Stimulated activated naive CD8-positive, alpha-beta T cell treated with anti-CD3 and anti-CD28 coated beads, Interleukin-15, Interleukin-2, amounts not matched to agents 100 ng/mL and 50 ng/mL, for 24 hours (primary cell): Measurements from ENCODE around the gene ECHS1.
A peak's percentile ranks its signal among the peaks of the same experiment; 100 is the strongest.

Experiments used
- H3K27ac Mint-ChIP-seq: one replicate; pipeline ENCODE4 v1.8.0; 2021; ENCODE audit warnings: mild to moderate bottlenecking, mixed read lengths
- H3K27me3 Mint-ChIP-seq: one replicate; pipeline ENCODE4 v1.8.0; 2021; ENCODE audit warnings: mixed read lengths
- H3K36me3 Mint-ChIP-seq: one replicate; pipeline ENCODE4 v1.8.0; 2021; ENCODE audit warnings: low read depth, mixed read lengths
- H3K4me1 Mint-ChIP-seq: one replicate; pipeline ENCODE4 v1.8.0; 2021; ENCODE audit warnings: low read depth, mixed read lengths
- H3K4me3 Mint-ChIP-seq: one replicate; pipeline ENCODE4 v1.8.0; 2021; ENCODE audit warnings: mild to moderate bottlenecking, mixed read lengths
- H3K9me3 Mint-ChIP-seq: one replicate; pipeline ENCODE4 v1.8.0; 2021; ENCODE audit warnings: mixed read lengths

ECHS1 gene

DNA sequence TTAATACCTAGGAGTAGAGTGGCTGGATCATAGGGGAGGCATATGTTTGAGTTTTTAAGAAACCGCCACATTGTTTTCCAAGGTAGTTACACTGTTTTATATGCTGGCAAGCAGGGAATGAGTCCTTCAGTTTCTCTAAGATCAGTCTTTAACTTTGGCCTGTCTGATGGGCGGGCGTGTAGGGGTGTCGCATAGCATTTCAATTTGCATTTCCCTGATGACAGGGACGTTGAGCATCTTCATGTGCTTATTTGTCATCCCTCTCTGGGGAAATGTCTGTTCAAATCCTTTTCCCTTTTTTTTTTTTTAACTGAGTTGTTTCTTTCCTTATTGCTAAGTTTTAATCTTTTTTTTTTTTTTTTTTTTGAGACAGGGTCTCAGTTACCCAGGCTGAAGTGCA lies 30.6 kb upstream of the ECHS1 start:
- H3K36me3 Mint-ChIP-seq = peaks cover 77% of the 10 kb centered on the region
- H3K27me3 Mint-ChIP-seq = no peaks in the 10 kb centered on the region
- no peak overlapping the region for H3K27ac Mint-ChIP-seq
- H3K4me1 Mint-ChIP-seq = peaks cover 57% of the 10 kb centered on the region
- H3K4me3 Mint-ChIP-seq = no peak overlapping the region
- no peaks in the 10 kb centered on the region for H3K9me3 Mint-ChIP-seq

DNA sequence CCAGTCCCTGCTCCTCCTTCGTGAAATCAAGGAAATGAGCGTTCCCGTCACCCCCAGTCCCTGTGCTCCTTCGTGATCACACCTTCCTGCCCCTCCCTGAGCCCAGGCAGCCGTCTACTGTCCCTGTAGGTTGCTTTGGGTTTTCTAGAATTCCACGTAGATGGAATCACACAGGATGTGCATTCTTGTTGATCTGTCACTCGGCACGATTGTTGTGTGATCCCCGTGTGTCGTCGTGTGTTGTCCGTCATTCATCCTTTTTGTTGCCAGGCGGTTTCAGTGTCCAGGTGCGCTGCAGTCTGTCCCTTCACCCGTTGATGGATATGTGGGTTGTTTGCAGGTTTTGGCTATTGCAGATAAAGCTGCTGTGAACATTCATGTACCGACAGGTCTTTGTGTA lies 30.2 kb upstream of the ECHS1 start:
- no peak overlapping the region for H3K27ac Mint-ChIP-seq
- H3K4me3 Mint-ChIP-seq = no peak overlapping the region
- H3K36me3 Mint-ChIP-seq = peaks cover 77% of the 10 kb centered on the region

DNA sequence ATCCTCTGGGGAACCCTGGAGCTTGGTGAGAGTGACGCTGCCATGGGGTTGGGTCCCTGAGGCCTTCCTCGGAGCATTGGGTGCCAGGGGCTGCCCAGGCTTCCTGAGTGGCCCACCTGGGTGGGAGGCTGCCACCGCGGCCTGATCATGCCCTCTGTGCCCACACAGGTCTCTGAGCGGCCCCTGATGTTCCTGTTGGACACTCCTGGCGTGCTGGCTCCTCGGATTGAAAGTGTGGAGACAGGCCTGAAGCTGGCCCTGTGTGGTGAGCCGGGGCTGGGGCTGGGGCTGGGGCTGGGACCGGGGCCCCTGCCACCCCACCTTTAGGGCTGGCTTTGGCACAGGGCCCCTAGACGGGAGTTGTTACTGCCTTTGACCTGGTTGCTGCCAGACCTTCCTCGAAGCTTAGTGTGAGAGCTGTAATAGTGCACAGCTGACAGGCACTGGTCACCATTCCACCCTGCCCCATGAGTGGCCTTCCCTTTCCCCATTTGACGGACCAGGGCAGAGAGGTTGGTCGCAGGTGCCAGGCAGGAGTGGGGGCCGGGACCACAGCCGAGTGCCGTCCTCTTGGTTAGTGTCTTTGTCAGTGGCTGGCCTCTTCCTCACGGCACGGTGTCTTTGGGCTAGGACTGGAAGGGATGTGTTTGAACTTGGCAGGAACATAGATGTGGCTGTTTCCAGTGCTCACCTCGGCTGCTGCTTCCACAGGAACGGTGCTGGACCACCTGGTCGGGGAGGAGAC lies 29.0 kb upstream of the ECHS1 start:
- Mint-ChIP-seq H3K4me1 (peaks cover 49% of the 10 kb centered on the region), H3K27ac (no peak overlapping the region), H3K36me3 (peaks cover 78% of the 10 kb centered on the region), H3K9me3 (no peaks in the 10 kb centered on the region), H3K4me3 (no peak overlapping the region), H3K27me3 (no peaks in the 10 kb centered on the region)

More for the DNA sequence above, 30.2 kb upstream of the ECHS1 start:
- Mint-ChIP-seq H3K4me1 (peaks cover 55% of the 10 kb centered on the region), H3K27me3 (no peaks in the 10 kb centered on the region), H3K9me3 (no peaks in the 10 kb centered on the region)

DNA sequence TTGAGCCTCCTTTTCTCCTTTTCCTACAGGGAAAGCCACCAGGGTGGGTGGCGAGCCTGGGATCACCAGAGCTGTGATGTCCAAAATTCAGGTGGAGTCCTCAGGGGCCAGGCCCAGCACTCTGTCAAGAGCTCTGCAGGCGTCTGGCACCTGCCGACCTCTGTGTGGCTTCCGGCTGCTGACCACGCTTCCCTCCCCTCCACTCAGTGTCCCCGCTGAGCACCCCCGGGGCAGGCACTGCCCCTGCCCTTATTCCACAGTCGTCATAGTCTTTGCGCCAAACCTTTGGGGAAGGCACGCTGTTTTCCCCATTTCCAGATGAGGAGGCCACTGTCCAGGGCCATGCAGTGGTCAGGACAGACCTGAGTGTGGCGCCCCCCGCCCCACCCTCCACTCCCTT lies 28.3 kb upstream of the ECHS1 start:
- Mint-ChIP-seq H3K36me3 (peaks cover 78% of the 10 kb centered on the region), H3K9me3 (no peaks in the 10 kb centered on the region), H3K4me1 (peaks cover 47% of the 10 kb centered on the region), H3K4me3 (no peak overlapping the region), H3K27ac (peak overlapping the region; percentile 50), H3K27me3 (no peaks in the 10 kb centered on the region)

DNA sequence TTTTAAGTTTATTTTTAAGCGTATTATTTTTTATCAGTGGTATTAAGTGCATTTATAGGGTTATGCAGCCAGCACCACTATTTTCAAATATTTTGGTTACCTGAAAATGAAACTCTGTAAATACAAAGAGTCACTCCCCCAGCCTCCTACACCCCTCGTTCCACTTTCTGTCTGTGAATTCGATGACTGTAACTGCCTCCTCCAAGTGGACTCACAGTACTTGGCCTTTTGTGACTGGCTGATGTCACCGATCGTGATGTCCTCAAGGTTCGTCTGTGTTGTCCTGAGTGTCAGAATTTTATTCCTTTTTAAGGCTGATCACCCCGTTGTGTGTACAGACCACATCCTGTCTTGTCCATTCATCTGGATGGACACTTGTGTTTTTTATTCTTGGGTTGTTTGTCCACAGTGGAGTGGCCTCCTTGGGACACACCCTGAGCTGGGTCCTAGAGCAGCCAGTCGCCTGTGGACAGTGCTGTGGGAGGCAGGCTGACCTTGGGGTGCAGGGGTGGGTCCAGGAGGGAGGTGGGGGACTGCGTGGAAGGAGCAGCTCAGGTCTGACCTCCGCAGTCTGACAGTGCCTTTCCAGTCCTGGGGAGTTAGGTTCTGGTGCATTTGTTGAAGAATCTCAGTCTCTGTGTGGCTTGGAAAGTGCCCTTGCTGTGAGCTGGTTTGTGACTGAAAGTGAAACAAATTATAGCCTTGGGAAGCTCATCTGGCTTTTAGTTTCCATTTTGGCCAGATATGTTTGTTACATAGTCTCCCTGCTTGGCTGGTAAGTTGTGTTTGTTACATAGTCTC lies 27.7 kb upstream of the ECHS1 start:
- H3K27ac Mint-ChIP-seq = peak overlapping the region; percentile 50
- no peak overlapping the region for H3K4me3 Mint-ChIP-seq
- H3K4me1 Mint-ChIP-seq = peaks cover 42% of the 10 kb centered on the region

DNA sequence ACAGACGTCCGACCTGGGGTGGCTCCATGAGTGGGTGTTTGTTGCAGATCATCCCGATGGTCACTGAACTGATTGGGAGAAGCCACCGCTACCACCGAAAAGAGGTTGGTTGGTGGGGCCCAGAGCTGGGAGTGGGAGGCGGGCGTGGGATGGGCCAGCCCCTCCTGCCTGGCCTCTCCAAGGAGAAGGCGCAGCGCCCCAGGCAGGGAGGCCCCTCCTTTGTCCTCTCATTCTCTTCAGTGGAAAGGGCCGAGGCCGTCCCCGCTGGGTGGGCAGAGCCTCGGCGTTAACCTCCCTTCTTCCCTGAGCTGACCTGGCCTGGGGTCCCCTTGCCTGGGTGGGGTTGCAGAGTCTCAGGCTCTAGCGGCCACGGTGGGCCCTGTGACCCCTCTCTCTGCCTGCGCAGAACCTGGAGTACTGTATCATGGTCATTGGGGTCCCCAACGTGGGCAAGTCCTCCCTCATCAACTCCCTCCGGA lies 26.0 kb upstream of the ECHS1 start:
- no peaks in the 10 kb centered on the region for H3K9me3 Mint-ChIP-seq
- H3K4me1 Mint-ChIP-seq = peaks cover 42% of the 10 kb centered on the region

More for the DNA sequence above, 27.7 kb upstream of the ECHS1 start:
- Mint-ChIP-seq H3K27me3 (no peaks in the 10 kb centered on the region), H3K36me3 (peaks cover 78% of the 10 kb centered on the region), H3K9me3 (no peaks in the 10 kb centered on the region)

DNA sequence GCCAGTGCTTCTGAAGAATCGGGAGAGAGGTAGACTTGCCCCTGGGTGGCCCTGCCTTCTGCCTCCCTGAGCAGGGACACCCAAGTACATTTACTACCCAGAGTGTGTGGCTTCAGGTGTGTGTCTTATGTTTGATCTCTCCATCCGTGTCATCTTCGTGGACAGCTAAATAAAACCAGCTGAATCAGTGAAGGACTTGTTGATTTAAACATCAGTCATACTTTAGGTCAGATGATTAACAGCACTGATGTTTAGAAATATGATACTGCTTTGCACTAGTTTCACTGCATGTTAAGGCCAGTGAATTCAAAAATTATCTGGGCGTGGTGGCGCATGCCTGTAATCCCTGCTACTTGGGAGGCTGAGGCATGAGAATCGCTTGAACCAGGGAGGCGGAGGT lies 24.8 kb upstream of the ECHS1 start:
- Mint-ChIP-seq H3K27ac (peak overlapping the region; percentile 36), H3K36me3 (peaks cover 63% of the 10 kb centered on the region), H3K27me3 (no peaks in the 10 kb centered on the region), H3K4me1 (peaks cover 50% of the 10 kb centered on the region), H3K9me3 (no peaks in the 10 kb centered on the region), H3K4me3 (no peak overlapping the region)

More for the DNA sequence above, 26.0 kb upstream of the ECHS1 start:
- H3K27ac Mint-ChIP-seq = no peak overlapping the region
- H3K4me3 Mint-ChIP-seq = no peak overlapping the region
- peaks cover 71% of the 10 kb centered on the region for H3K36me3 Mint-ChIP-seq
- no peaks in the 10 kb centered on the region for H3K27me3 Mint-ChIP-seq

DNA sequence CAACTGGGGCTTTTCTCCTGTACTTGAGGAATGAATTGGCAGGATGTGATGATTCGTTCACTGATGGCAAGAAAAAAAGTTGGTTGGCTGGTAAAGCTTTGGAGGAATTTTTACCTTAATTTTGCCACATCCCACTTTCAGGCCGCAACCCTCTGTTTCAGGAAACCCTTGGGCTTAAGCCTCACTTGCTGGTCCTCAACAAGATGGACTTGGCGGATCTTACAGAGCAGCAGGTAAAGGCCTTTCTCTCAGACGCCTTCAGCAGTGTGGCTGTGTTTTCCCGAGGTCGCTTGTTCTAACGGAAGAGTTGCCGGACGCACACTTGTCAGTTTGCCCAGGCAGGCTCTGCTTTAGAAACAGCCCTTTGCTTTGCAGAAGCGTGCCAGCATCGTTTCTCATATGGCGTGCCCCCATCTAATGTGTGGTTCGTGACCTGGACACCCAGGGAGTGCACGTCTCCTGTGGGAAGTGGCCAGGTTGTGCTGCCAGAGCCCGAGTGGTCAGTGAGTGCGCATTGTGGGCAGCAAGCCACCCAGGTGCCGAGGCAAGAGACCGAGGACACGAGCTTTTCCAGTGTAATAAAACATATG lies 23.0 kb upstream of the ECHS1 start:
- no peak overlapping the region for H3K27ac Mint-ChIP-seq
- H3K27me3 Mint-ChIP-seq = no peaks in the 10 kb centered on the region
- no peaks in the 10 kb centered on the region for H3K9me3 Mint-ChIP-seq
- peaks cover 53% of the 10 kb centered on the region for H3K36me3 Mint-ChIP-seq
- H3K4me3 Mint-ChIP-seq = peak overlapping the region; percentile 96
- H3K4me1 Mint-ChIP-seq = peaks cover 61% of the 10 kb centered on the region

DNA sequence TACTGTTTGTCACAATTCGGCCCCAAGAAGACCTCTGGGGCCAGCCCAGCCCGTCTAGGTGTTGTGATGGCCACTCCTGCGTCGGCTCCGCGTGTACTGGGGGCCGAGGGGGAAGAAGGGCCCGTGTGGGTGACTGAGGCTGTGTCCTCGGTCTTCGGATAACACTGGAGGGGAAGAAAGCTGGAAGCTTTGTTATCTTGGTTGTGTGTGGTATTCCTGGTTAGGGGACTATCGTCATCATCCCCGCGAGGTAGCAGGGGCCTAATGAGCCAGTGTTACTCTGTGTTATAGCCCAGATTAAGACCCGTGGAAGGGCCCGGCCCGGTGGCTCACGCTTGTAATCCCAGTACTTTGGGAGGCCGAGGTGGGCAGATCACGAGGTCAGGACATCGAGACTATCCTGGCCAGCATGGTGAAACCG lies 21.7 kb upstream of the ECHS1 start:
- peak overlapping the region; percentile 97 for H3K27ac Mint-ChIP-seq

DNA sequence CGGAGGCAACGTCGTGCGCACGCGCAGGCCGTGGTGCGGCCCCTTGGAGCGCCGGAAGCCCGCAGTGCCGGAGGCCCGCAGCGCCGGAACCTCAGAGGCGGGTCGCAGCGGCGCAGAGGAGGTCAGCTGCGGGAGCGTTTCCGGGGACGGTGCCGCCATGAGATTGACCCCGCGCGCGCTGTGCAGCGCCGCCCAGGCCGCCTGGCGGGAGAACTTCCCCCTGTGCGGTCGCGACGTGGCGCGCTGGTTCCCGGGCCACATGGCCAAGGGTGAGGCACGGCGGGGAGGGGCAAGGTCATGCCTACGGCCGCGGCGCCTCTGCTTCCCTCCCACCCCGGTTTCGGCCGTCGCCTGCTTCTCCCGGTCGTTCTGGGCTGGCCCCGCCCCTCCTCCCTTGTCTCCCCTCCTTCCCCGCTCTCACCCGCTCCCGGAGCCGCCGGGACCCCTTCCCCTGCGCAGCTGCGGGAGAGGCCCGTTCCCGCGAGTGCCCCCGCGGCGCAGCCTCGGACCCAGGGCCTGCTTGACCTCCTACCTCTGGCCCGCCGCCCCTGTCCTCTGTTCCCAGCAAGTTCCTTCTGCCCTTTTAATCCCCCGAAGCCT lies 21.0 kb upstream of the ECHS1 start, which contains the start of gene MTG1:
Gene MTG1, plus strand, starts transcription at position 94 of the 600 bp plus-strand sequence. Its CDS starts 64 bp downstream, at position 158.
- peak within 1 kb of the TSS; percentile 96 for H3K4me3 Mint-ChIP-seq
- no peaks in the 10 kb centered on the region for H3K27me3 Mint-ChIP-seq
- H3K27ac Mint-ChIP-seq = peak within 1 kb of the TSS; percentile 97
- no peaks in the 10 kb centered on the region for H3K9me3 Mint-ChIP-seq
- H3K4me1 Mint-ChIP-seq = peaks cover 63% of the 10 kb centered on the region
- peaks cover 38% of the 10 kb centered on the region for H3K36me3 Mint-ChIP-seq

More for the DNA sequence above, 21.7 kb upstream of the ECHS1 start:
- Mint-ChIP-seq H3K4me1 (peaks cover 62% of the 10 kb centered on the region), H3K36me3 (peaks cover 43% of the 10 kb centered on the region), H3K27me3 (no peaks in the 10 kb centered on the region), H3K4me3 (peak overlapping the region; percentile 96), H3K9me3 (no peaks in the 10 kb centered on the region)

DNA sequence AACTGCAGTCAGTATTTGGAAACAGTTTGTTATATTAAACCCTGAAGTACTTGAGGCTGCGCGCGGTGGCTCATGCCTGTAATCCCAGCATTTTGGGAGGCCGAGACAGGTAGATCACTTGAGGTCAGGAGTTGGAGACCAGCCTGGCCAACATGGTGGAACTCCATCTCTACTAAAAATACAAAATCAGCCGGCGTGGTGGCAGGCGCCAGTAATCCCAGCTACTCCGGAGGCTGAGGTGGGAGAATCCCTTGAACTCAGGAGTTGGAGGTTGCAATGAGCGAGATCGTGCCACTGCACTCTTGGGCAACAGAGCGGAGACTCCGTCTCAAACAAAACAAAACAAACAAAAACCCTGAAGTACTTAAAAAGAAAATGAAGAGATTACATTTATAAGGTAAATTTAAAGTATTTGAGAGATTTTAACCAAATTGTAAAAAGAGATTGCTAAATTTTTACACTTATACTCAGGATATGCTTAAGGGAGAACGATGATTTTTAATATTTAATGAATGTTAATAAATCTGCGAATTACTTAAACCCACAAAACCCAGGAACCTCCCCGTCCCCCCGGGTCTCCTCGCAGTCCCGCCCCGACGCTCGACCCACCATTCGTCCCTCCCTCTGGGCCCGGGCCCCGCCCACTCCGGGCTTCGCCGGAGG lies 20.4 kb upstream of the ECHS1 start:
- Mint-ChIP-seq H3K27ac (peak overlapping the region; percentile 55), H3K27me3 (no peaks in the 10 kb centered on the region), H3K9me3 (no peaks in the 10 kb centered on the region), H3K36me3 (peaks cover 33% of the 10 kb centered on the region), H3K4me1 (peaks cover 69% of the 10 kb centered on the region), H3K4me3 (peak overlapping the region; percentile 96)

DNA sequence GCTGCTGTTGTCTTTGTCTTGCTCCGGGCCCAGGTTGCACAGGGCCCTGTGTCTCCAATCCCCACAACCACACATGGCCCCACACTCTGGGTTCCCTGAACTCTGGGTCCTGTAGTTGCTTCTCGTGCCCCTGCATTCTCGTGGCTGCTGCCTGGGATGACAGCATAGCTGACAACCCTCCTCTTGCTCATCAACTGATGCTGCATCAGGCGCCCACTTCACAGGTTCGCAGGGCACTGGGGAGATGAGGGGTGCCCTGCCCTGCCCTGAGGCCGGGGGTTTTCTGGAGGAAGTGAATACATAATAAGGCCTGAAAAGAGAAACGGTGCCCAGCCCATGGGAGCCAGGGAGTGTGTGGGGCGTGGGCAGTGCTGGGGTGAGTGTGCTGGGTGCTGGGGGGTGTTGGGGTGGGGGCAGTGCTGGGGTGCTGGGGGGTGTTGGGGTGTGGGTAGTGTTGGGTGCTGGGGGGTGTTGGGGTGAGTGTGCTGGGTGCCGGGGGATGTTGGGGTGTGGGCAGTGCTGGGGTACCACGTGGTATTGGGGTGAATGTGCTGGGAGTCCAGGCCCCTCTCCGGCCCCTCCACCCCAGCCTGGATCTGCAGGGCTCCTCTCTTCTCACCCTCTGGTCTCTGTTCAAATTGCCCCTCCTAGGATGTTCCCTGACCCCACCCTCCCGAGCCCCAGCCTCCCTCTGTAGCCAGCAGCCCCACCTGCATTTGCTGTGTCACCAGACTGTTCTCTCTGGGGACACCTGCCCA lies 18.8 kb upstream of the ECHS1 start:
- no peaks in the 10 kb centered on the region for H3K9me3 Mint-ChIP-seq
- peak overlapping the region; percentile 54 for H3K4me3 Mint-ChIP-seq
- H3K4me1 Mint-ChIP-seq = peaks cover 74% of the 10 kb centered on the region
- peak overlapping the region; percentile 87 for H3K27ac Mint-ChIP-seq
- H3K36me3 Mint-ChIP-seq = peaks cover 18% of the 10 kb centered on the region
- no peaks in the 10 kb centered on the region for H3K27me3 Mint-ChIP-seq

DNA sequence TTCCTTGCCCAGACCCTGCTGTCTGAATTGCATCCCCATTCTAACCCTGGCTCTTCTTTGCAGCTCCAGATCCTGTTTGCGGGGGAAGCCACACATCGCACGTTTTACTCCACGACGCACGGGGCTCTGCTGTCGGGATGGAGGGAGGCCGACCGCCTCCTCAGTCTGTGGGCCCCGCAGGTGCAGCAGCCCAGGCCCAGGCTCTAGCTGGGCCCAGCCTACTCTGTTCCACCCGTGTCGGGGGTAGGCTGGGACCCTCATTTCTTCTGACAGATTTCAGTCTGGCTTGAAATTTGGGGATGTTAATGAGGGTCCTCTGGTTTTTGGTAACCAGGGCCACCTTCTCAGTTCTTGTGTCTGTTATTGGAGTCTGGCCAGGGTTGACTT lies 18.1 kb upstream of the ECHS1 start:
- H3K27ac Mint-ChIP-seq = peak overlapping the region; percentile 87

More for the DNA sequence above, 18.1 kb upstream of the ECHS1 start:
- Mint-ChIP-seq H3K36me3 (peaks cover 11% of the 10 kb centered on the region), H3K4me3 (peak overlapping the region; percentile 54), H3K9me3 (no peaks in the 10 kb centered on the region), H3K4me1 (peaks cover 72% of the 10 kb centered on the region), H3K27me3 (no peaks in the 10 kb centered on the region)
